ENCODE results near the gene COTL1. TPM values are rescaled to one million over a fixed set of nuclear protein-coding genes. Genes with fewer than 3 reads are reported as not detected.

COTL1 gene
- total and polyA plus RNA-seq, 3 experiments from 2014 or later: 373 to 653 (median 388) TPM

GRCh38 chr16:84534815-84535214, 83.1 kb downstream of the COTL1 start:
- H3K27ac Mint-ChIP-seq: no peak overlapping the region
- no peak overlapping the region for H3K4me3 Mint-ChIP-seq
- CTCF ChIA-PET: no interaction called here
- H3K27me3 Mint-ChIP-seq: peaks cover 0 to 1% of the 10 kb centered on the region in 2 donors
- Histone ChIP-seq H3K27me3 (ENCODE audit: insufficient read depth, low read length, poor library complexity, severe bottlenecking) (no peaks in the 10 kb centered on the region), H3K4me3 (ENCODE audit: low read length) (no peak overlapping the region), H3K27ac (ENCODE audit: low read depth, low read length) (no peak overlapping the region), H3K9me3 (ENCODE audit: low read length) (no peaks in the 10 kb centered on the region), H3K4me1 (ENCODE audit: insufficient read depth, low read length) (no peaks in the 10 kb centered on the region), H3K36me3 (ENCODE audit: insufficient read depth, low read length) (no peaks in the 10 kb centered on the region)
- H3K9me3 Mint-ChIP-seq: no peaks in the 10 kb centered on the region
- peaks cover 0 to 4% (median 0%) of the 10 kb centered on the region in 3 donors for H3K4me1 Mint-ChIP-seq
- H3K36me3 Mint-ChIP-seq: peaks cover 4 to 14% (median 8%) of the 10 kb centered on the region in 3 donors
- POLR2A ChIA-PET: no interaction called here
- DNase-seq: no peak

GRCh38 chr16:84532855-84533486, 84.9 kb downstream of the COTL1 start:
- POLR2A ChIA-PET: no interaction called here
- peaks cover 0 to 5% (median 0%) of the 10 kb centered on the region in 5 donors for H3K9me3 Mint-ChIP-seq
- H3K27me3 Mint-ChIP-seq: peaks cover 0 to 1% of the 10 kb centered on the region in 2 donors
- Histone ChIP-seq H3K27me3 (ENCODE audit: insufficient read depth, low read length, poor library complexity, severe bottlenecking) (no peaks in the 10 kb centered on the region), H3K4me3 (ENCODE audit: low read length) (no peak overlapping the region), H3K9me3 (ENCODE audit: low read length) (no peaks in the 10 kb centered on the region), H3K4me1 (ENCODE audit: insufficient read depth, low read length) (no peaks in the 10 kb centered on the region), H3K27ac (ENCODE audit: low read depth, low read length) (no peak overlapping the region), H3K36me3 (ENCODE audit: insufficient read depth, low read length) (no peaks in the 10 kb centered on the region)
- CTCF ChIA-PET: interaction anchor here (0.6 to 1.4 kb wide), 4 partner anchors 13 to 205 kb away, joined by 3 to 4 read pairs (median 4); no protein-coding TSS in a partner anchor
- H3K4me1 Mint-ChIP-seq: peaks cover 0 to 3% (median 0%) of the 10 kb centered on the region in 3 donors
- no peak for DNase-seq
- no peak overlapping the region for H3K4me3 Mint-ChIP-seq
- peak overlapping the region in 2 of 8 donors; percentile 48 to 87 for H3K27ac Mint-ChIP-seq
- H3K36me3 Mint-ChIP-seq: peaks cover 4 to 17% (median 14%) of the 10 kb centered on the region in 3 donors

GRCh38 chr16:84532291-84532724, 85.6 kb downstream of the COTL1 start:
- H3K27ac Mint-ChIP-seq: no peak overlapping the region
- H3K9me3 ChIP-seq (ENCODE audit: low read length): no peaks in the 10 kb centered on the region
- no peak overlapping the region for H3K4me3 ChIP-seq (ENCODE audit: low read length)
- H3K27me3 Mint-ChIP-seq: peaks cover 0 to 1% of the 10 kb centered on the region in 2 donors
- no peaks in the 10 kb centered on the region for H3K4me1 ChIP-seq (ENCODE audit: insufficient read depth, low read length)
- no peak for DNase-seq
- peaks cover 0 to 5% (median 0%) of the 10 kb centered on the region in 5 donors for H3K9me3 Mint-ChIP-seq
- H3K4me3 Mint-ChIP-seq: no peak overlapping the region
- H3K27ac ChIP-seq (ENCODE audit: low read depth, low read length): no peak overlapping the region
- H3K36me3 ChIP-seq (ENCODE audit: insufficient read depth, low read length): no peaks in the 10 kb centered on the region
- ChIA-PET POLR2A (no interaction called here), CTCF (interaction anchor here (0.8 to 1.4 kb wide), 3 partner anchors 13 to 90 kb away, joined by 3 to 4 read pairs (median 4); no protein-coding TSS in a partner anchor)
- peaks cover 6 to 17% (median 14%) of the 10 kb centered on the region in 3 donors for H3K36me3 Mint-ChIP-seq
- H3K4me1 Mint-ChIP-seq: peaks cover 0 to 3% (median under 1%) of the 10 kb centered on the region in 3 donors
- H3K27me3 ChIP-seq (ENCODE audit: insufficient read depth, low read length, poor library complexity, severe bottlenecking): no peaks in the 10 kb centered on the region

GRCh38 chr16:84531671-84532111, 86.2 kb downstream of the COTL1 start:
- no peak overlapping the region for H3K4me3 Mint-ChIP-seq
- no peaks in the 10 kb centered on the region for H3K9me3 ChIP-seq (ENCODE audit: low read length)
- H3K9me3 Mint-ChIP-seq: peaks cover 0 to 5% (median 0%) of the 10 kb centered on the region in 5 donors
- H3K27ac Mint-ChIP-seq: peak overlapping the region in 1 of 8 donors; percentile 61
- H3K4me1 Mint-ChIP-seq: peaks cover 0 to 3% (median 3%) of the 10 kb centered on the region in 3 donors
- POLR2A ChIA-PET: no interaction called here
- H3K27ac ChIP-seq (ENCODE audit: low read depth, low read length): no peak overlapping the region
- CTCF ChIA-PET: no interaction called here
- no peak for DNase-seq
- no peaks in the 10 kb centered on the region for H3K4me1 ChIP-seq (ENCODE audit: insufficient read depth, low read length)
- no peak overlapping the region for H3K4me3 ChIP-seq (ENCODE audit: low read length)
- no peaks in the 10 kb centered on the region for H3K36me3 ChIP-seq (ENCODE audit: insufficient read depth, low read length)
- H3K27me3 ChIP-seq (ENCODE audit: insufficient read depth, low read length, poor library complexity, severe bottlenecking): no peaks in the 10 kb centered on the region
- peaks cover 0 to 1% of the 10 kb centered on the region in 2 donors for H3K27me3 Mint-ChIP-seq
- peaks cover 6 to 17% (median 14%) of the 10 kb centered on the region in 3 donors for H3K36me3 Mint-ChIP-seq

- Mint-ChIP-seq H3K27ac (no peak overlapping the region), H3K36me3 (peaks cover 6 to 17% (median 14%) of the 10 kb centered on the region in 3 donors), H3K4me3 (no peak overlapping the region), H3K9me3 (peaks cover 0 to 5% (median 0%) of the 10 kb centered on the region in 5 donors), H3K27me3 (peaks cover 0 to 1% of the 10 kb centered on the region in 2 donors), H3K4me1 (peaks cover 0 to 5% (median 3%) of the 10 kb centered on the region in 3 donors)
- Histone ChIP-seq H3K4me3 (ENCODE audit: low read length) (no peak overlapping the region), H3K4me1 (ENCODE audit: insufficient read depth, low read length) (no peaks in the 10 kb centered on the region), H3K9me3 (ENCODE audit: low read length) (no peaks in the 10 kb centered on the region), H3K27me3 (ENCODE audit: insufficient read depth, low read length, poor library complexity, severe bottlenecking) (no peaks in the 10 kb centered on the region), H3K36me3 (ENCODE audit: insufficient read depth, low read length) (no peaks in the 10 kb centered on the region), H3K27ac (ENCODE audit: low read depth, low read length) (no peak overlapping the region)
- ChIA-PET CTCF (no interaction called here), POLR2A (no interaction called here)
- DNase-seq: no peak
Measured at GRCh38 chr16:84530590-84530989, 87.3 kb downstream of the COTL1 start.

- H3K27me3 ChIP-seq (ENCODE audit: insufficient read depth, low read length, poor library complexity, severe bottlenecking): no peaks in the 10 kb centered on the region
- Mint-ChIP-seq H3K4me3 (no peak overlapping the region), H3K27ac (no peak overlapping the region), H3K36me3 (peaks cover 6 to 17% (median 14%) of the 10 kb centered on the region in 3 donors), H3K4me1 (peaks cover 0 to 9% (median 3%) of the 10 kb centered on the region in 3 donors), H3K9me3 (peaks cover 0 to 5% (median 0%) of the 10 kb centered on the region in 5 donors), H3K27me3 (peaks cover 0 to 1% of the 10 kb centered on the region in 2 donors)
- H3K27ac ChIP-seq (ENCODE audit: low read depth, low read length): no peak overlapping the region
- no peak overlapping the region for H3K4me3 ChIP-seq (ENCODE audit: low read length)
- H3K4me1 ChIP-seq (ENCODE audit: insufficient read depth, low read length): no peaks in the 10 kb centered on the region
- CTCF ChIA-PET: interaction anchor here (1.4 kb wide), 1 partner anchor 92 kb away, joined by 3 read pairs; no protein-coding TSS in a partner anchor
- no peak for DNase-seq
- H3K36me3 ChIP-seq (ENCODE audit: insufficient read depth, low read length): no peaks in the 10 kb centered on the region
- POLR2A ChIA-PET: no interaction called here
- H3K9me3 ChIP-seq (ENCODE audit: low read length): no peaks in the 10 kb centered on the region
Measured at GRCh38 chr16:84529607-84530006, 88.3 kb downstream of the COTL1 start.

- Histone ChIP-seq H3K9me3 (ENCODE audit: low read length) (no peaks in the 10 kb centered on the region), H3K4me3 (ENCODE audit: low read length) (no peak overlapping the region), H3K27me3 (ENCODE audit: insufficient read depth, low read length, poor library complexity, severe bottlenecking) (no peaks in the 10 kb centered on the region), H3K27ac (ENCODE audit: low read depth, low read length) (no peak overlapping the region), H3K4me1 (ENCODE audit: insufficient read depth, low read length) (no peaks in the 10 kb centered on the region), H3K36me3 (ENCODE audit: insufficient read depth, low read length) (no peaks in the 10 kb centered on the region)
- no peak for DNase-seq
- peaks cover 0 to 1% of the 10 kb centered on the region in 2 donors for H3K27me3 Mint-ChIP-seq
- H3K9me3 Mint-ChIP-seq: peaks cover 0 to 5% (median 0%) of the 10 kb centered on the region in 5 donors
- no peak overlapping the region for H3K27ac Mint-ChIP-seq
- peak overlapping the region in 1 of 7 donors; percentile 66 for H3K4me3 Mint-ChIP-seq
- peaks cover 3 to 14% (median 4%) of the 10 kb centered on the region in 3 donors for H3K4me1 Mint-ChIP-seq
- ChIA-PET CTCF (interaction anchor here (0.7 to 2.2 kb wide), 7 partner anchors 9 to 198 kb away, joined by 3 to 8 read pairs (median 5); no protein-coding TSS in a partner anchor), POLR2A (interaction anchor here (0.5 to 1.1 kb wide), 4 partner anchors 9 to 537 kb away, joined by 3 to 4 read pairs (median 3); no protein-coding TSS in a partner anchor)
- peaks cover 6 to 17% (median 14%) of the 10 kb centered on the region in 3 donors for H3K36me3 Mint-ChIP-seq
Measured at GRCh38 chr16:84528322-84528721, 89.6 kb downstream of the COTL1 start.

Data from CD8-positive, alpha-beta memory T cell (primary cell).